Smooth muscle cell (in vitro differentiated cells): ENCODE measurements around the gene PHYH. TPM values are rescaled to one million over a fixed set of nuclear protein-coding genes. Genes with fewer than 3 reads are reported as not detected.
"Not testable (repeated sequence)": the region's sequence is repeated elsewhere in the genome, so short reads cannot be mapped to it uniquely, and the experiment has no call there.

Experiments
- DNase-seq: peaks from one replicate; lab custom pipeline; 2025; ENCODE audit not compliant: unreplicated experiment; lab: John Stamatoyannopoulos, UW
- H2AFZ ChIP-seq: fragments of 200-600 bp; sonication (generic); 2 replicates; pipeline ENCODE4 v1.6.0; 2016; ENCODE audit warnings: antibody characterized with exemption, low read depth, mild to moderate bottlenecking
- H3F3A ChIP-seq: fragments of 200-600 bp; sonication (generic); 2 replicates; pipeline ENCODE4 v1.6.0; 2017; ENCODE audit warnings: antibody characterized with exemption, low read depth
- H3K27ac ChIP-seq: fragments of 200-600 bp; sonication (generic); 2 replicates; pipeline ENCODE4 v1.5.1; 2016; ENCODE audit warnings: low read depth, mild to moderate bottlenecking
- H3K27me3 ChIP-seq: fragments of 200-600 bp; sonication (generic); 2 replicates; pipeline ENCODE4 v1.6.1; 2016; ENCODE audit warnings: low read depth, mild to moderate bottlenecking
- H3K36me3 ChIP-seq: fragments of 200-600 bp; sonication (generic); 2 replicates; pipeline ENCODE4 v1.5.1; 2016; ENCODE audit warnings: low read depth
- H3K4me1 ChIP-seq: fragments of 200-600 bp; sonication (generic); 2 replicates; pipeline ENCODE4 v1.5.1; 2016; ENCODE audit warnings: low read depth
- H3K4me2 ChIP-seq: fragments of 200-600 bp; sonication (generic); 2 replicates; pipeline ENCODE4 v1.6.0; 2016; ENCODE audit warnings: mild to moderate bottlenecking
- H3K4me3 ChIP-seq: fragments of 200-600 bp; sonication (generic); 2 replicates; pipeline ENCODE4 v1.5.1; 2016; ENCODE audit warnings: mild to moderate bottlenecking
- H3K79me2 ChIP-seq: fragments of 200-600 bp; sonication (generic); 2 replicates; pipeline ENCODE4 v1.6.0; 2016; ENCODE audit warnings: low read depth, mild to moderate bottlenecking
- H3K9ac ChIP-seq: fragments of 200-600 bp; sonication (generic); 2 replicates; pipeline ENCODE4 v1.6.0; 2016; ENCODE audit warnings: low read depth
- H3K9me3 ChIP-seq: fragments of 200-600 bp; sonication (generic); replicated peaks from 2 replicates; pipeline ENCODE4 v1.5.1; 2016; ENCODE audit warnings: low read depth
- H4K20me1 ChIP-seq: fragments of 200-600 bp; sonication (generic); 2 replicates; pipeline ENCODE4 v1.6.0; 2016; ENCODE audit warnings: low read depth
- WGBS: methylation state at CpG from one replicate; pipeline ENCODE4 v1.1.7; 2016; ENCODE audit warnings: low lambda C conversion rate; 5-methylcytosine and 5-hydroxymethylcytosine counted together
- polyA plus RNA-seq: library from polyadenylated mRNA; unstranded; fragments of >200 nt; fragmentation: Nextera tagmentation; extraction: Ambion mirVana; gene quantifications from 2 replicates; pipeline ENCODE4 v1.2.1, GENCODE V29; 2016
- total RNA-seq: library from RNA; depleted of rRNA; stranded (reverse); fragments of >200 nt; gene quantifications from 2 replicates; pipeline ENCODE4 v1.2.3, GENCODE V29; 2014
- TF ChIP-seq, protein P1 (sequence below): fragments of 200-600 bp; sonication (generic); IDR thresholded peaks from 2 replicates; pipeline ENCODE4 v1.5.1; 2017; ENCODE audit warnings: borderline replicate concordance, mild to moderate bottlenecking, antibody characterized with exemption; ENCODE audit not compliant: insufficient read depth, poor library complexity, severe bottlenecking

PHYH gene
- total and polyA plus RNA-seq, 2 experiments from 2014 or later: 14.4 to 27.5 TPM

DNA sequence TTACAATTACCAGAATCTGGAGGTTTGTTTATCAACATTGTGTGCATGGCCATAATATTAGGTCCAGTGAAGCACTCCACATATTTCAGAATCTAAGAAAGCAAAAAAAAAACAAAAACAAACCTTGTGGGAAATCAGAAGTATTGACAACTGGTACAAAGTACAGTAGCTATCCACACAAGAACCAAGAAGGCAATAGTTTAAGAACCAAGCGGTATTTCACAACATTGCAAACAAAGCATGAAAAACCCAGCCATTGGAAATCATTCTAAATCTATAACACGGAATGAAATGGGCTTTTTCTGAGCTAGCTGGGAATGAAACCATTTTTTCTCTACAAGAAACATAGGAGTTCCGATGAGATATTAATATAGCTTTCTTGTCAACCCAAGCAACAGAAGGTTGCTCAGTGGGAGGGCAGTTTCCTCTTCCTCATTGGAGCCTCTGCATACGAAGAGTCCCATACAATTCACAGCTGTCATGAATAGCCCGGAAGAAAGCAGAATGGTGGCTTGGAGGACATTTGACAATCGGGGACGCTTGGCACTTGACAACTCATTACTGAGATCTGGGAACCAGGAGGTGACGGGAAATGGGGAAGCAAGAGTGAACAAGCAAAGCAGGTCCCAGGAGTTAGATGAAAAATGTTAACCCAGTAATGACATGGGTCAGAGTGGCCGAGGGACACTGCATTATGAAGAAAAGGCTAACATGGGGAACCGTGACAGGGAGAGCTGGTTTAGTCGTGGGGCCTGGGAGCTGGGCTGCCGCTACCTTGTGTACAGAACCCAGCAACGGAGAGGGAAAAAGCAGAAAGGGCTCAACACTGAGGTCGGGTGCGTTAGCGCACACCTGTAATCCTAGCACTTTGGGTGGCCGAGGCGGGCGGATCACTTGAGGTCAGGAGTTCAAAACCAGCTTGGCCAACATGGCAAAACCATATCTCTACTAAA lies 7.8 kb downstream of the PHYH start:
- H3K4me2 ChIP-seq: no peak overlapping the region
- H3K27ac ChIP-seq: no peak overlapping the region
- H4K20me1 ChIP-seq: no peaks in the 10 kb centered on the region
- no peaks in the 10 kb centered on the region for H3K79me2 ChIP-seq
- no peaks in the 10 kb centered on the region for H3K9me3 ChIP-seq
- no peaks in the 10 kb centered on the region for H3K4me1 ChIP-seq
- WGBS: 95% methylated on average over 19 of the region's 19 CpGs
- TF ChIP-seq, protein P1, sequence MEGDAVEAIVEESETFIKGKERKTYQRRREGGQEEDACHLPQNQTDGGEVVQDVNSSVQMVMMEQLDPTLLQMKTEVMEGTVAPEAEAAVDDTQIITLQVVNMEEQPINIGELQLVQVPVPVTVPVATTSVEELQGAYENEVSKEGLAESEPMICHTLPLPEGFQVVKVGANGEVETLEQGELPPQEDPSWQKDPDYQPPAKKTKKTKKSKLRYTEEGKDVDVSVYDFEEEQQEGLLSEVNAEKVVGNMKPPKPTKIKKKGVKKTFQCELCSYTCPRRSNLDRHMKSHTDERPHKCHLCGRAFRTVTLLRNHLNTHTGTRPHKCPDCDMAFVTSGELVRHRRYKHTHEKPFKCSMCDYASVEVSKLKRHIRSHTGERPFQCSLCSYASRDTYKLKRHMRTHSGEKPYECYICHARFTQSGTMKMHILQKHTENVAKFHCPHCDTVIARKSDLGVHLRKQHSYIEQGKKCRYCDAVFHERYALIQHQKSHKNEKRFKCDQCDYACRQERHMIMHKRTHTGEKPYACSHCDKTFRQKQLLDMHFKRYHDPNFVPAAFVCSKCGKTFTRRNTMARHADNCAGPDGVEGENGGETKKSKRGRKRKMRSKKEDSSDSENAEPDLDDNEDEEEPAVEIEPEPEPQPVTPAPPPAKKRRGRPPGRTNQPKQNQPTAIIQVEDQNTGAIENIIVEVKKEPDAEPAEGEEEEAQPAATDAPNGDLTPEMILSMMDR: no peak
- H3K9ac ChIP-seq: no peak overlapping the region
- no peak overlapping the region for H2AFZ ChIP-seq
- H3F3A ChIP-seq: no peaks in the 10 kb centered on the region
- H3K4me3 ChIP-seq: no peak overlapping the region
- H3K36me3 ChIP-seq: no peaks in the 10 kb centered on the region
- no peaks in the 10 kb centered on the region for H3K27me3 ChIP-seq
- DNase-seq: no peak

DNA sequence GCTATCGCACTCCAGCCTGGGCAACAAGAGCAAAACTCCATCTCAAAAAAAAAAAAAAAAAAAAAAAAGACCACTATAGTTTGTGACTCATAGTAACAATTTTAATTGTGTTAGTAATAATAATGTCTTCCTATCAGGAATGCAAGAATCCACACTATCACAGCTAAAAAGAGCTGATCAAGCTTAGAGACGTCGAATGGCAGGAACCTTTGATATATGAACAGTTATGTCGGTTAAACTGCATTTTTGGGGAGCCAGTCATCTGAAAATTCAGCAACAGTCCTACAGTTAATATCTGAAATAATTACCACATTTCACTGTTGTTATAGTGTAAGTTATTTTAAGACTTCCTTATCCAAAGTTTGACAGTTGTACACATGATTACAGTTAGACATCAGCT lies 8.8 kb downstream of the PHYH start:
- H3K27ac ChIP-seq: no peak overlapping the region
- no peaks in the 10 kb centered on the region for H3K36me3 ChIP-seq
- H3K4me1 ChIP-seq: no peaks in the 10 kb centered on the region
- no peaks in the 10 kb centered on the region for H3F3A ChIP-seq
- no peak for DNase-seq
- no peak overlapping the region for H2AFZ ChIP-seq
- H3K79me2 ChIP-seq: no peaks in the 10 kb centered on the region
- no peaks in the 10 kb centered on the region for H3K27me3 ChIP-seq
- no peak overlapping the region for H3K9ac ChIP-seq
- 94% methylated on average over 4 of the region's 4 CpGs for WGBS
- H4K20me1 ChIP-seq: no peaks in the 10 kb centered on the region
- H3K4me2 ChIP-seq: no peak overlapping the region
- H3K9me3 ChIP-seq: no peaks in the 10 kb centered on the region
- no peak overlapping the region for H3K4me3 ChIP-seq
- TF ChIP-seq, protein P1: no peak

DNA sequence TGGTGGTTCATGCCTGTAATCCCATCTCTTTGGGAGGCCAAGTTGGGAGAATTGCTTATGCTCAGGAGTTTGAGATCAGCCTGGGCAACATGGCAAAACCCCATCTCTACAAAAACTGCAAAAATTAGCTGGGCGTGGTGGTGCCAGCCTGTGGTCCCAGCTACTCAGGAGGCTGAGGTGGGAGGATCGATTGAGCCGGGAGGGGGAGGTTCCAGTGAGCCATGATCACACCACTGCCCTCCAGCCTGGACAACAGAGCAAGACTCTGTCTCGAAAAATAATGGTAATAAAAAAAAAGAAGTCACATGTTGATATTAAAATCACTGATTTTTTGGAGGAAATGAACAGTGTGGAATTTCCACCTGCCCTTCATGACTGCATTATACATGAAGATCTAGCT lies 15.8 kb downstream of the PHYH start:
- no peak overlapping the region for H3K4me3 ChIP-seq
- no peaks in the 10 kb centered on the region for H3K9me3 ChIP-seq
- TF ChIP-seq, protein P1: no peak
- no peaks in the 10 kb centered on the region for H3K79me2 ChIP-seq
- H3K27me3 ChIP-seq: no peaks in the 10 kb centered on the region
- WGBS: 99% methylated on average over 4 of the region's 4 CpGs
- H3K4me1 ChIP-seq: no peaks in the 10 kb centered on the region
- H3K4me2 ChIP-seq: no peak overlapping the region
- DNase-seq: no peak
- H3K9ac ChIP-seq: no peak overlapping the region
- H3K27ac ChIP-seq: no peak overlapping the region
- H3K36me3 ChIP-seq: peaks cover 6% of the 10 kb centered on the region
- H2AFZ ChIP-seq: no peak overlapping the region
- no peaks in the 10 kb centered on the region for H4K20me1 ChIP-seq
- no peaks in the 10 kb centered on the region for H3F3A ChIP-seq

DNA sequence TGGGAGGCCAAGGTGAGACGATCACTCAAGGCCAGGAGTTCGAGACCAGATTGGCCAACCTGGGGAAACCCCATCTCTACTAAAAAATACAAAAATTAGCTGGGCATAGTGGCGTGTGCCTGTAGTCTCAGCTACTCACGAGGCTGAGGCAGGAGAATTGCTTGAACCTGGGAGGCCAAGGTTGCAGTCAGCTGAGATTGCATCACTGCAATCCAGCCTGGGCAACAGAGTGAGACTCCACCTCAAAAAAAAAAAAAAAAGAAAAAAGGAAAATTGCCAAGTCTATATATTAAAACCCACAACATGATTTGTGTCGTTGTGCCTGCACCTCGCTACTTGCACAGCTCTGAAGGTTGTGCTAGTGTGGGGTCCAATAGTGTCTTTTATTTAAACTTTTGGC lies 17.5 kb downstream of the PHYH start:
- not testable (repeated sequence) for H3K9ac ChIP-seq, H3K36me3 ChIP-seq, H3K9me3 ChIP-seq, H4K20me1 ChIP-seq, H3K27ac ChIP-seq, H3K4me3 ChIP-seq, H3K4me2 ChIP-seq, H3K4me1 ChIP-seq, H3K27me3 ChIP-seq, H3F3A ChIP-seq, DNase-seq, H2AFZ ChIP-seq, H3K79me2 ChIP-seq
- 98% methylated on average over 6 of the region's 6 CpGs for WGBS
